ENCODE data around the gene RGS9.

- TF ChIP-seq EZH2 (conservative IDR thresholded peaks at IDR 0.05; ENCODE audit: low read depth, low read length), result no peak
- no peak for TF ChIP-seq ZFP36L1 (CRISPR knock-in tag; IDR thresholded peaks at IDR 0.05)
- no peak for TF ChIP-seq FLYWCH1 (CRISPR knock-in tag; IDR thresholded peaks at IDR 0.05)
- TF ChIP-seq ZNF24 (IDR thresholded peaks at IDR 0.05), result no peak
- TF ChIP-seq ZNF232 (CRISPR knock-in tag; IDR thresholded peaks at IDR 0.05; ENCODE audit: borderline replicate concordance), result no peak
- TF ChIP-seq TIGD3 (CRISPR knock-in tag; IDR thresholded peaks at IDR 0.05; ENCODE audit: borderline replicate concordance), result no peak
- TF ChIP-seq, protein P1, sequence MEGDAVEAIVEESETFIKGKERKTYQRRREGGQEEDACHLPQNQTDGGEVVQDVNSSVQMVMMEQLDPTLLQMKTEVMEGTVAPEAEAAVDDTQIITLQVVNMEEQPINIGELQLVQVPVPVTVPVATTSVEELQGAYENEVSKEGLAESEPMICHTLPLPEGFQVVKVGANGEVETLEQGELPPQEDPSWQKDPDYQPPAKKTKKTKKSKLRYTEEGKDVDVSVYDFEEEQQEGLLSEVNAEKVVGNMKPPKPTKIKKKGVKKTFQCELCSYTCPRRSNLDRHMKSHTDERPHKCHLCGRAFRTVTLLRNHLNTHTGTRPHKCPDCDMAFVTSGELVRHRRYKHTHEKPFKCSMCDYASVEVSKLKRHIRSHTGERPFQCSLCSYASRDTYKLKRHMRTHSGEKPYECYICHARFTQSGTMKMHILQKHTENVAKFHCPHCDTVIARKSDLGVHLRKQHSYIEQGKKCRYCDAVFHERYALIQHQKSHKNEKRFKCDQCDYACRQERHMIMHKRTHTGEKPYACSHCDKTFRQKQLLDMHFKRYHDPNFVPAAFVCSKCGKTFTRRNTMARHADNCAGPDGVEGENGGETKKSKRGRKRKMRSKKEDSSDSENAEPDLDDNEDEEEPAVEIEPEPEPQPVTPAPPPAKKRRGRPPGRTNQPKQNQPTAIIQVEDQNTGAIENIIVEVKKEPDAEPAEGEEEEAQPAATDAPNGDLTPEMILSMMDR (CRISPR knock-in tag; IDR thresholded peaks at IDR 0.05), result no peak
- no peak for TF ChIP-seq ZNF572 (CRISPR knock-in tag; IDR thresholded peaks at IDR 0.05)
These were observed 34.4 kb upstream of the RGS9 start for GRCh38 chr17:65102788-65103187.

Measured in HepG2 (cell line).